GM21423 (cell line): Measurements from ENCODE around the gene ADAMTS15.

ENCODE experiments used
- ATAC-seq: cut with Tn5 transposase; IDR thresholded peaks from one replicate; pipeline ENCODE4 v1.9.1; 2021; ENCODE audit warnings: mild to moderate bottlenecking, moderate library complexity; ENCODE audit not compliant: unreplicated experiment

The ADAMTS15 gene

GRCh38 chr11:130418210-130418609, 30.2 kb upstream of the ADAMTS15 start:
- no peak for ATAC-seq

- ATAC-seq = no peak
Observed at GRCh38 chr11:130418756-130419155, 29.7 kb upstream of the ADAMTS15 start.

- no peak for ATAC-seq
Observed at GRCh38 chr11:130420478-130421198, 27.8 kb upstream of the ADAMTS15 start.

- ATAC-seq = no peak
Observed at GRCh38 chr11:130421199-130421585, 27.3 kb upstream of the ADAMTS15 start.

- no peak for ATAC-seq
Observed at GRCh38 chr11:130421697-130422096, 26.7 kb upstream of the ADAMTS15 start.

- no peak for ATAC-seq
Observed at GRCh38 chr11:130422251-130422995, 26.0 kb upstream of the ADAMTS15 start.

- no peak for ATAC-seq
Observed at GRCh38 chr11:130423541-130424142, 24.8 kb upstream of the ADAMTS15 start.

GRCh38 chr11:130424613-130425140, 23.8 kb upstream of the ADAMTS15 start:
- no peak for ATAC-seq

- ATAC-seq = no peak
Observed at GRCh38 chr11:130425156-130425555, 23.3 kb upstream of the ADAMTS15 start.

- no peak for ATAC-seq
Observed at GRCh38 chr11:130426223-130426836, 22.1 kb upstream of the ADAMTS15 start.

GRCh38 chr11:130426837-130427341, 21.6 kb upstream of the ADAMTS15 start:
- no peak for ATAC-seq

GRCh38 chr11:130427581-130428315, 20.7 kb upstream of the ADAMTS15 start:
- no peak for ATAC-seq

- no peak for ATAC-seq
Observed at GRCh38 chr11:130428316-130429119, 19.9 kb upstream of the ADAMTS15 start, which contains the start of gene ADAMTS8. Gene ADAMTS8 (minus strand): TSS chr11:130428609. CDS start chr11:130428286, 323 bp downstream.

GRCh38 chr11:130429120-130429681, 19.2 kb upstream of the ADAMTS15 start:
- ATAC-seq = no peak

GRCh38 chr11:130429983-130430382, 18.5 kb upstream of the ADAMTS15 start:
- ATAC-seq = no peak

- peak; percentile 48 for ATAC-seq
Observed at GRCh38 chr11:130431331-130431773, 17.1 kb upstream of the ADAMTS15 start.

GRCh38 chr11:130431801-130432200, 16.6 kb upstream of the ADAMTS15 start:
- no peak for ATAC-seq

- ATAC-seq = no peak
Observed at GRCh38 chr11:130433357-130433756, 15.1 kb upstream of the ADAMTS15 start.
